Stomach (tissue), 9 donors: ENCODE measurements around the gene FGGY. TPM values are rescaled to one million over a fixed set of nuclear protein-coding genes. Genes with fewer than 3 reads are reported as not detected.
A peak's percentile ranks its signal among the peaks of the same experiment; 100 is the strongest.

Source experiments
- DNase-seq, 2 donors: peaks; one replicate each; pipeline versions ENCODE4 v3.0.0 to v3.0.0-alpha.2; 2013 to 2019
- H3K27ac ChIP-seq, 5 donors: fragments of 200-600 bp in 4 of 5; sonication (generic) in 4 of 5; one replicate each; pipeline ENCODE4 v1.5.1; 2013 to 2019; ENCODE audit warnings: mild to moderate bottlenecking in 1 of 5, moderate library complexity in 1 of 5
- H3K27me3 ChIP-seq, 3 donors: fragments of 200-600 bp; sonication (generic); one replicate each; pipeline ENCODE4 v1.5.1; 2017 to 2019; ENCODE audit warnings: mixed run types in 1 of 3
- H3K36me3 ChIP-seq, 4 donors: fragments of 200-600 bp; sonication (generic); 1 replicate in 3 of 4; 2 replicates in 1 of 4; pipeline ENCODE4 v1.5.1; 2016 to 2019
- H3K4me1 ChIP-seq, 4 donors: fragments of 200-600 bp; sonication (generic); one replicate each; pipeline ENCODE4 v1.5.1; 2016 to 2019
- H3K4me3 ChIP-seq, 4 donors: fragments of 200-600 bp; sonication (generic) in 3 of 4; one replicate each; pipeline ENCODE4 v1.5.1; 2016 to 2019; ENCODE audit warnings: mild to moderate bottlenecking in 1 of 4
- H3K9me3 ChIP-seq, 4 donors: fragments of 200-600 bp; sonication (generic); one replicate each; pipeline ENCODE4 v1.5.1; 2016 to 2019
- EP300 ChIP-seq: sonication (generic); formaldehyde crosslinking; IDR thresholded peaks from one replicate; pipeline ENCODE4 v1.6.1; 2017; ENCODE audit warnings: antibody characterized with exemption
- POLR2A ChIP-seq, 4 donors: fragments of 450-650 bp; IDR thresholded peaks; one replicate each; pipeline ENCODE4 v1.6.1; 2016; ENCODE audit warnings: antibody characterized with exemption in 4 of 4, control low read depth in 2 of 4, mild to moderate bottlenecking in 1 of 4, moderate library complexity in 1 of 4
- POLR2AphosphoS5 ChIP-seq, 3 donors: sonication (generic); formaldehyde crosslinking; IDR thresholded peaks; one replicate each; pipeline ENCODE4 v1.6.1; 2016; ENCODE audit warnings: antibody characterized with exemption in 3 of 3
- WGBS, 5 donors: extraction: QIAGEN DNeasy Blood & Tissue Kit in 3 of 5; methylation state at CpG; one replicate each; pipeline versions ENCODE4 v1.1.5 to v1.1.7; 2013 to 2018; 5-methylcytosine and 5-hydroxymethylcytosine counted together
- intact Hi-C: fragments of 100-400 bp; cut with DNase I; formaldehyde crosslinking; loops from one replicate; pipeline ENCODE4 v1.15.1; 2023; ENCODE audit warnings: low total_unique reads
- polyA plus RNA-seq, 3 donors: library from polyadenylated mRNA; stranded (reverse); fragments of 200-250 nt; gene quantifications; one replicate each; pipeline ENCODE4 v1.2.3, GENCODE V29; 2013
- total RNA-seq, 5 donors: library from RNA; depleted of rRNA; stranded (reverse); fragments of >200 nt; gene quantifications; one replicate each; pipeline versions ENCODE4 v1.1.0 to v1.2.3, GENCODE V29; 2014 to 2016
- TF ChIP-seq, protein P1 (sequence below), 7 experiments: fragments of 450-650 bp in 4 of 7; fragments of 200-600 bp in 3 of 7; sonication (generic) in 3 of 7; IDR thresholded peaks; one replicate each; pipeline ENCODE4 v1.5.1; 2016 to 2019; ENCODE audit warnings: antibody characterized with exemption in 7 of 7, control low read depth in 2 of 7, mild to moderate bottlenecking in 1 of 7
- donor health status: healthy with polysubstance abuse.
- donor health status: Bipolar disorder and iron deficiency.
- donor health status: healthy.

The FGGY gene
- total and polyA plus RNA-seq, 8 donors = 6.2 to 40.6 (median 10.8) TPM

DNA sequence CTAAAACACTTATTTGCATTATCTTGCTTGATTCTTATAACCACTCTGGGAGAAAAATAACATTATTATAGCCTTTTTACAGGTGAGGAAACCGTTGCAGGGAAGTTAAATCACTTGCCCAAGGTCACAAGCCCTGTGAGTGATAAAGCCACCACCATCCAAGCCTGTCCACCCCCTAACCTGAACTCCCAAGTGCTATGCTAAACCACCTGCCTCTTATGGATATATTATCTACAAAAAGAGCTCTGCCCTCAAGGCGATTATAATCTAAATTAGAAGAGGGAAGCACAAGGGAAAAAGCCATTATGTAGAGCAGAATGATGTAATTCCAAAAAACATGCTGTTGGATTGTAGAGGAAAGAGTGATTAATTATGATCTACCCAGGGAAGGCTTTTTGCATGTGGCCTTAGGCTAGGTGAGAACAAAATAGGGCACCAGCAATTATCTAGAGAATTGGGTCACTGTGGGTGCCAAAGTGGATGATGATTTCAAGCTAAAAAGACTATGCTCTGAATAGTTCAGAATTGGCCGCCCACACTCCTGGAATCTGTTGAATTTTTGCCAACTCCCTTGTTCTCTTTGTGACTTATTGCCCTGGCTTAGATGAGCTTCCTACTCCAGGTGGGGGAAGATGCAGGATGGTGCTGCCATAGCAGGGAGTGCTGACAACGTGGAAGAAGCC lies 205.3 kb downstream of the FGGY start:
- Histone ChIP-seq H3K27me3 (no peaks in the 10 kb centered on the region), H3K36me3 (no peaks in the 10 kb centered on the region), H3K9me3 (no peaks in the 10 kb centered on the region), H3K4me1 (peaks cover 6 to 32% (median 18%) of the 10 kb centered on the region in 4 donors), H3K27ac (no peak overlapping the region), H3K4me3 (no peak overlapping the region)
- 84 to 96% (median 90%) methylated on average over 4 of the region's 4 CpGs for WGBS, 5 donors
- TF ChIP-seq POLR2A (IDR thresholded peaks at IDR 0.05) (no peak), EP300 (no peak), POLR2AphosphoS5 (IDR thresholded peaks at IDR 0.05) (no peak)
- TF ChIP-seq, protein P1, sequence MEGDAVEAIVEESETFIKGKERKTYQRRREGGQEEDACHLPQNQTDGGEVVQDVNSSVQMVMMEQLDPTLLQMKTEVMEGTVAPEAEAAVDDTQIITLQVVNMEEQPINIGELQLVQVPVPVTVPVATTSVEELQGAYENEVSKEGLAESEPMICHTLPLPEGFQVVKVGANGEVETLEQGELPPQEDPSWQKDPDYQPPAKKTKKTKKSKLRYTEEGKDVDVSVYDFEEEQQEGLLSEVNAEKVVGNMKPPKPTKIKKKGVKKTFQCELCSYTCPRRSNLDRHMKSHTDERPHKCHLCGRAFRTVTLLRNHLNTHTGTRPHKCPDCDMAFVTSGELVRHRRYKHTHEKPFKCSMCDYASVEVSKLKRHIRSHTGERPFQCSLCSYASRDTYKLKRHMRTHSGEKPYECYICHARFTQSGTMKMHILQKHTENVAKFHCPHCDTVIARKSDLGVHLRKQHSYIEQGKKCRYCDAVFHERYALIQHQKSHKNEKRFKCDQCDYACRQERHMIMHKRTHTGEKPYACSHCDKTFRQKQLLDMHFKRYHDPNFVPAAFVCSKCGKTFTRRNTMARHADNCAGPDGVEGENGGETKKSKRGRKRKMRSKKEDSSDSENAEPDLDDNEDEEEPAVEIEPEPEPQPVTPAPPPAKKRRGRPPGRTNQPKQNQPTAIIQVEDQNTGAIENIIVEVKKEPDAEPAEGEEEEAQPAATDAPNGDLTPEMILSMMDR (IDR thresholded peaks at IDR 0.05) = no peak
- no peak for DNase-seq
- intact Hi-C loops = no loop called here

DNA sequence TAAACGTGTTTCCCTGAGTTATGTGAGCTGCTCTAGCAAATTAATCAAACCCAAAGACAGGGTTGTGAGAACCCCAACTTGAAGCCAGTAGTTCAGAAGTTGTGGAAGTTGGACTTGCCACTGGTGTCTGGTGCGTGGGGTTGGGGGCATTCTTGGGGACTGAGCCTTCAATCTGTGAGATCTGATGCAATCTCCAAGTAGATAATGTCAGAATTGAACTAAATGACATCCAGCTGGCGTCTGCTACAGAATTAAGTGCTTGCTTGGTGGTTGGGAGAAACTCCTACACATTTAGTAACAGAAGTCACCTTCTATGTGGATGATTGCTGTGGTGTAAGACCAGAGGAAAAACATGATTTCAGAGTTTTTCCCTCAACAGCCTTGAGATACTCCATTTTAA lies 207.4 kb downstream of the FGGY start:
- WGBS, 5 donors = 76 to 91% (median 86%) methylated on average over 3 of the region's 3 CpGs
- intact Hi-C loops = no loop called here
- Histone ChIP-seq H3K27me3 (no peaks in the 10 kb centered on the region), H3K9me3 (no peaks in the 10 kb centered on the region), H3K4me3 (no peak overlapping the region), H3K36me3 (no peaks in the 10 kb centered on the region), H3K4me1 (peaks cover 6 to 39% (median 19%) of the 10 kb centered on the region in 4 donors), H3K27ac (no peak overlapping the region)
- DNase-seq = no peak
- TF ChIP-seq POLR2A (IDR thresholded peaks at IDR 0.05) = no peak
- TF ChIP-seq POLR2AphosphoS5 (IDR thresholded peaks at IDR 0.05) = no peak
- no peak for TF ChIP-seq EP300
- TF ChIP-seq, protein P1 (IDR thresholded peaks at IDR 0.05) = no peak

DNA sequence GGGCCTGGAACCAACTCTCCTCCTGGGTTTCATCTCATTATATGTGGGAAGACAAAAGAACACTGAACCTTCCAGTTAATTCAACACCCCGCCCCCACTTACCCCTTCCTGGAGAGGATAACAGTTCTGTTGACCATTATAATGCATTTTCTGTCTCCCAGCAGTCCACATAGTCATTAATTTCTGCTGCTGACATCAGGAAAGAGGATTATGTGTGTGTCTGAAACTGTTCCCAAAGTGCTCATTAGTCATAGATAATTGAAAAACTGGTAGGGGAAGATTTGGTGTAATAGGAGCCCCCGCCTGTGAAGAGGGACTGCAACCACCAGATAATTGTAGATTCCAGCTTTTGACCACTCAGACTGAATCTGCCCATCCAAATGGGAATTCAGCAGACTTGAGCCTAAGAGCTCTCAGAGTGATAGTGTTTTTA lies 208.7 kb downstream of the FGGY start:
- intact Hi-C loops = no loop called here
- no peak for TF ChIP-seq POLR2AphosphoS5 (IDR thresholded peaks at IDR 0.05)
- TF ChIP-seq POLR2A (IDR thresholded peaks at IDR 0.05) = no peak
- TF ChIP-seq, protein P1 (IDR thresholded peaks at IDR 0.05) = no peak
- no peak for TF ChIP-seq EP300
- H3K27me3 ChIP-seq = no peaks in the 10 kb centered on the region
- H3K4me3 ChIP-seq = no peak overlapping the region
- peak overlapping the region in 1 of 5 donors; percentile 72 for H3K27ac ChIP-seq
- DNase-seq = peak in 1 of 2 donors; percentile 31
- peaks cover 0 to 35% (median 11%) of the 10 kb centered on the region in 4 donors for H3K4me1 ChIP-seq
- H3K36me3 ChIP-seq = no peaks in the 10 kb centered on the region
- 78 to 90% (median 84%) methylated on average over 2 of the region's 2 CpGs for WGBS, 5 donors
- no peaks in the 10 kb centered on the region for H3K9me3 ChIP-seq

DNA sequence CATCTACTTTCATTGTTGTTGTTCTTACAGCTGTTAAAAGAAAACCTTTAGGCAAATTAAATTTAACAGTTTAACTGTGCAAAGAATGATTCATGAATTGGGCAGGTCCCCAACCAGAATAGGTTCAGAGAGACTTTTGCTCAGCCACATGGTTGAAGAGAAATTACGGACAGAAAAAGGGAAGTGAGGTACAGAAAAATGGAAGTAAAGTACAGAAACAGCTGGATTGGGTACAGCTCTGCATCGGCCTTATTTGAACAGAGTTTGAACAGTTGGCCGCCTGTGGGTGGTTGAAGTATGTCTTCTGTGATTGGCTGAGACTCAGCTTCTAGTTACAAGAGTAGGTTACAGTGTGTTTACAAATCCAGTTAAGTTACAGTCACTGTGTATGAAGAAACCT lies 210.1 kb downstream of the FGGY start:
- Histone ChIP-seq H3K9me3 (no peaks in the 10 kb centered on the region), H3K36me3 (no peaks in the 10 kb centered on the region), H3K4me1 (peaks cover 0 to 46% (median 12%) of the 10 kb centered on the region in 4 donors), H3K4me3 (no peak overlapping the region), H3K27ac (peak overlapping the region in 3 of 5 donors; percentile 24 to 72 (median 42)), H3K27me3 (no peaks in the 10 kb centered on the region)
- TF ChIP-seq POLR2A (IDR thresholded peaks at IDR 0.05) (no peak), EP300 (no peak), POLR2AphosphoS5 (IDR thresholded peaks at IDR 0.05) (no peak)
- TF ChIP-seq, protein P1 (IDR thresholded peaks at IDR 0.05) = no peak
- 57 to 79% (median 68%) methylated on average over 3 of the region's 3 CpGs for WGBS, 5 donors
- DNase-seq = peak in 1 of 2 donors; percentile 28
- intact Hi-C loops = no loop called here
